GM12878 (cell line): ENCODE results near the gene CNNM3. TPM values are rescaled to one million over a fixed set of nuclear protein-coding genes. Genes with fewer than 3 reads are reported as not detected.

Experiments used
- HDGF ChIP-seq: fragments of 450-650 bp; IDR thresholded peaks from 2 replicates; pipeline ENCODE4 v1.6.1; 2016; ENCODE audit warnings: antibody characterized with exemption
- IKZF1 ChIP-seq: fragments of 450-650 bp; conservative IDR thresholded peaks from 2 replicates; pipeline ENCODE4 v1.6.1; 2017; ENCODE audit warnings: antibody characterized with exemption, mild to moderate bottlenecking
- KDM1A ChIP-seq: fragments of 200-600 bp; sonication (generic); IDR thresholded peaks from 2 replicates; pipeline ENCODE4 v1.6.1; 2016; ENCODE audit warnings: borderline replicate concordance
- NBN ChIP-seq: fragments of 450-650 bp; IDR thresholded peaks from 2 replicates; pipeline ENCODE4 v1.6.1; 2016
- NKRF ChIP-seq: fragments of 450-650 bp; conservative IDR thresholded peaks from 2 replicates; pipeline ENCODE4 v1.6.1; 2017; ENCODE audit warnings: mild to moderate bottlenecking, moderate library complexity
- NR2F1 ChIP-seq: fragments of 450-650 bp; conservative IDR thresholded peaks from 2 replicates; pipeline ENCODE4 v1.6.1; 2017; ENCODE audit warnings: mild to moderate bottlenecking
- PML ChIP-seq: IDR thresholded peaks from 2 replicates; pipeline ENCODE4 v1.6.1; 2012; ENCODE audit warnings: low read length, inconsistent platforms
- POLR2A ChIP-seq: IDR thresholded peaks from 2 replicates; pipeline ENCODE4 v1.6.1; 2011; ENCODE audit warnings: low read depth, mild to moderate bottlenecking, low read length
- SMAD5 ChIP-seq: IDR thresholded peaks from 2 replicates; pipeline ENCODE4 v1.6.1; 2016; ENCODE audit warnings: antibody characterized with exemption, low read depth
- SPI1 ChIP-seq: IDR thresholded peaks from 2 replicates; pipeline ENCODE4 v1.6.1; 2011; ENCODE audit warnings: low read depth, mild to moderate bottlenecking, low read length, moderate library complexity, borderline replicate concordance; ENCODE audit not compliant: insufficient read depth
- SRF ChIP-seq, 2 experiments: IDR thresholded peaks; 2 replicates each; pipeline ENCODE4 v1.6.1; 2011; ENCODE audit warnings: low read depth in 2 of 2, low read length in 2 of 2, mild to moderate bottlenecking in 1 of 2, moderate library complexity in 1 of 2
- TARDBP ChIP-seq: IDR thresholded peaks from 2 replicates; pipeline ENCODE4 v1.6.1; 2016; ENCODE audit warnings: borderline replicate concordance
- TBL1XR1 ChIP-seq: IDR thresholded peaks from 2 replicates; pipeline ENCODE4 v1.6.1; 2012; ENCODE audit warnings: low read depth, low read length, improper control_type of control experiment
- TCF3 ChIP-seq: IDR thresholded peaks from 2 replicates; pipeline ENCODE4 v1.6.1; 2012; ENCODE audit warnings: low read depth, mild to moderate bottlenecking, low read length, borderline replicate concordance; ENCODE audit not compliant: insufficient read depth
- polyA plus RNA-seq, 11 experiments: library from polyadenylated mRNA; depleted of rRNA in 4 of 11; unstranded in 6 of 11; stranded (reverse) in 5 of 11; fragments of >200 nt; fragmentation: Nextera tagmentation in 4 of 11; fragmentation: Illumina TruSeq in 1 of 11; extraction: Ambion mirVana in 4 of 11; extraction: Trizol in 1 of 11; gene quantifications; 1 replicate in 1 of 11; 2 replicates in 10 of 11; pipeline versions ENCODE4 v1.2.1 to v1.2.3, GENCODE V29; 2011 to 2016; ENCODE audit warnings: inconsistent platforms in 2 of 11, missing spikeins in 2 of 11, low read depth in 1 of 11
- total RNA-seq, 4 experiments: library from RNA; depleted of rRNA in 3 of 4; stranded (reverse); fragments of >200 nt in 3 of 4; fragmentation: Illumina TruSeq in 1 of 4; extraction: Trizol in 1 of 4; gene quantifications; 2 replicates each; pipeline versions ENCODE4 v1.2.1 to v1.2.3, GENCODE V29; 2013 to 2021
- TF ChIP-seq, protein P1 (sequence below): fragments of 450-650 bp; IDR thresholded peaks from 2 replicates; pipeline ENCODE4 v1.6.1; 2017; ENCODE audit warnings: mild to moderate bottlenecking, moderate library complexity
- TF ChIP-seq, protein P2 (sequence below): fragments of 450-650 bp; IDR thresholded peaks from 2 replicates; pipeline ENCODE4 v1.6.1; 2016; ENCODE audit warnings: mild to moderate bottlenecking, moderate library complexity, borderline replicate concordance
- TF ChIP-seq, protein P3 (sequence below): IDR thresholded peaks from 2 replicates; pipeline ENCODE4 v1.6.1; 2011; ENCODE audit warnings: mild to moderate bottlenecking, low read depth, low read length, moderate library complexity; ENCODE audit not compliant: insufficient replicate concordance

The CNNM3 gene
- total and polyA plus RNA-seq, 10 of the 15 experiments (the other 5 are each of a cell fraction or from before 2014, with no cell fraction given), result 0.72 to 14.3 (median 4.0) TPM

- TF ChIP-seq, protein P1, sequence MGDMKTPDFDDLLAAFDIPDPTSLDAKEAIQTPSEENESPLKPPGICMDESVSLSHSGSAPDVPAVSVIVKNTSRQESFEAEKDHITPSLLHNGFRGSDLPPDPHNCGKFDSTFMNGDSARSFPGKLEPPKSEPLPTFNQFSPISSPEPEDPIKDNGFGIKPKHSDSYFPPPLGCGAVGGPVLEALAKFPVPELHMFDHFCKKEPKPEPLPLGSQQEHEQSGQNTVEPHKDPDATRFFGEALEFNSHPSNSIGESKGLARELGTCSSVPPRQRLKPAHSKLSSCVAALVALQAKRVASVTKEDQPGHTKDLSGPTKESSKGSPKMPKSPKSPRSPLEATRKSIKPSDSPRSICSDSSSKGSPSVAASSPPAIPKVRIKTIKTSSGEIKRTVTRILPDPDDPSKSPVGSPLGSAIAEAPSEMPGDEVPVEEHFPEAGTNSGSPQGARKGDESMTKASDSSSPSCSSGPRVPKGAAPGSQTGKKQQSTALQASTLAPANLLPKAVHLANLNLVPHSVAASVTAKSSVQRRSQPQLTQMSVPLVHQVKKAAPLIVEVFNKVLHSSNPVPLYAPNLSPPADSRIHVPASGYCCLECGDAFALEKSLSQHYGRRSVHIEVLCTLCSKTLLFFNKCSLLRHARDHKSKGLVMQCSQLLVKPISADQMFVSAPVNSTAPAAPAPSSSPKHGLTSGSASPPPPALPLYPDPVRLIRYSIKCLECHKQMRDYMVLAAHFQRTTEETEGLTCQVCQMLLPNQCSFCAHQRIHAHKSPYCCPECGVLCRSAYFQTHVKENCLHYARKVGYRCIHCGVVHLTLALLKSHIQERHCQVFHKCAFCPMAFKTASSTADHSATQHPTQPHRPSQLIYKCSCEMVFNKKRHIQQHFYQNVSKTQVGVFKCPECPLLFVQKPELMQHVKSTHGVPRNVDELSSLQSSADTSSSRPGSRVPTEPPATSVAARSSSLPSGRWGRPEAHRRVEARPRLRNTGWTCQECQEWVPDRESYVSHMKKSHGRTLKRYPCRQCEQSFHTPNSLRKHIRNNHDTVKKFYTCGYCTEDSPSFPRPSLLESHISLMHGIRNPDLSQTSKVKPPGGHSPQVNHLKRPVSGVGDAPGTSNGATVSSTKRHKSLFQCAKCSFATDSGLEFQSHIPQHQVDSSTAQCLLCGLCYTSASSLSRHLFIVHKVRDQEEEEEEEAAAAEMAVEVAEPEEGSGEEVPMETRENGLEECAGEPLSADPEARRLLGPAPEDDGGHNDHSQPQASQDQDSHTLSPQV, result peak; percentile 33; the same call in 1 of the 2 replicates
- TF ChIP-seq HDGF, result no peak
- no peak for TF ChIP-seq TBL1XR1
- TF ChIP-seq, protein P2, sequence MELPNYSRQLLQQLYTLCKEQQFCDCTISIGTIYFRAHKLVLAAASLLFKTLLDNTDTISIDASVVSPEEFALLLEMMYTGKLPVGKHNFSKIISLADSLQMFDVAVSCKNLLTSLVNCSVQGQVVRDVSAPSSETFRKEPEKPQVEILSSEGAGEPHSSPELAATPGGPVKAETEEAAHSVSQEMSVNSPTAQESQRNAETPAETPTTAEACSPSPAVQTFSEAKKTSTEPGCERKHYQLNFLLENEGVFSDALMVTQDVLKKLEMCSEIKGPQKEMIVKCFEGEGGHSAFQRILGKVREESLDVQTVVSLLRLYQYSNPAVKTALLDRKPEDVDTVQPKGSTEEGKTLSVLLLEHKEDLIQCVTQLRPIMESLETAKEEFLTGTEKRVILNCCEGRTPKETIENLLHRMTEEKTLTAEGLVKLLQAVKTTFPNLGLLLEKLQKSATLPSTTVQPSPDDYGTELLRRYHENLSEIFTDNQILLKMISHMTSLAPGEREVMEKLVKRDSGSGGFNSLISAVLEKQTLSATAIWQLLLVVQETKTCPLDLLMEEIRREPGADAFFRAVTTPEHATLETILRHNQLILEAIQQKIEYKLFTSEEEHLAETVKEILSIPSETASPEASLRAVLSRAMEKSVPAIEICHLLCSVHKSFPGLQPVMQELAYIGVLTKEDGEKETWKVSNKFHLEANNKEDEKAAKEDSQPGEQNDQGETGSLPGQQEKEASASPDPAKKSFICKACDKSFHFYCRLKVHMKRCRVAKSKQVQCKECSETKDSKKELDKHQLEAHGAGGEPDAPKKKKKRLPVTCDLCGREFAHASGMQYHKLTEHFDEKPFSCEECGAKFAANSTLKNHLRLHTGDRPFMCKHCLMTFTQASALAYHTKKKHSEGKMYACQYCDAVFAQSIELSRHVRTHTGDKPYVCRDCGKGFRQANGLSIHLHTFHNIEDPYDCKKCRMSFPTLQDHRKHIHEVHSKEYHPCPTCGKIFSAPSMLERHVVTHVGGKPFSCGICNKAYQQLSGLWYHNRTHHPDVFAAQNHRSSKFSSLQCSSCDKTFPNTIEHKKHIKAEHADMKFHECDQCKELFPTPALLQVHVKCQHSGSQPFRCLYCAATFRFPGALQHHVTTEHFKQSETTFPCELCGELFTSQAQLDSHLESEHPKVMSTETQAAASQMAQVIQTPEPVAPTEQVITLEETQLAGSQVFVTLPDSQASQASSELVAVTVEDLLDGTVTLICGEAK, result peak; percentile 46; the same call in 1 of the 2 replicates
- peak; percentile 28; the same call in 1 of the 2 replicates for TF ChIP-seq SPI1
- TF ChIP-seq NR2F1, result no peak; the same call in 1 of the 2 replicates
- peak; percentile 72 for TF ChIP-seq POLR2A
- TF ChIP-seq TARDBP, result no peak
- 0 out of 4 replicates have a peak, but pooled peaks of 1 of the 2 experiments have one; percentile 8 for TF ChIP-seq SRF (IDR thresholded peaks at IDR 0.05; ENCODE audit: low read depth in 2 of 2, low read length in 2 of 2)
- TF ChIP-seq, protein P3, sequence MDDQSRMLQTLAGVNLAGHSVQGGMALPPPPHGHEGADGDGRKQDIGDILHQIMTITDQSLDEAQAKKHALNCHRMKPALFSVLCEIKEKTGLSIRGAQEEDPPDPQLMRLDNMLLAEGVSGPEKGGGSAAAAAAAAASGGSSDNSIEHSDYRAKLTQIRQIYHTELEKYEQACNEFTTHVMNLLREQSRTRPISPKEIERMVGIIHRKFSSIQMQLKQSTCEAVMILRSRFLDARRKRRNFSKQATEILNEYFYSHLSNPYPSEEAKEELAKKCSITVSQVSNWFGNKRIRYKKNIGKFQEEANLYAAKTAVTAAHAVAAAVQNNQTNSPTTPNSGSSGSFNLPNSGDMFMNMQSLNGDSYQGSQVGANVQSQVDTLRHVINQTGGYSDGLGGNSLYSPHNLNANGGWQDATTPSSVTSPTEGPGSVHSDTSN, result no peak
- 0 out of 2 replicates have a peak, but pooled peaks have one; percentile 48 for TF ChIP-seq PML
- TF ChIP-seq NKRF, result peak; percentile 50
- peak; percentile 72 for TF ChIP-seq IKZF1
- 0 out of 2 replicates have a peak, but pooled peaks have one; percentile 24 for TF ChIP-seq TCF3
- no peak for TF ChIP-seq KDM1A
- TF ChIP-seq SMAD5, result peak; percentile 77; the same call in 1 of the 2 replicates
- TF ChIP-seq NBN, result 0 out of 2 replicates have a peak, but pooled peaks have one; percentile 4
Observed at GRCh38 chr2:96868555-96869280, 52.6 kb downstream of the CNNM3 start (continued).
